ENCODE results near the gene SESN3. TPM values are rescaled to one million over a fixed set of nuclear protein-coding genes. Genes with fewer than 3 reads are reported as not detected.

The SESN3 gene
- total and polyA plus RNA-seq, 5 experiments from 2014 or later: 1.3 to 86.2 (median 1.8) TPM

DNA sequence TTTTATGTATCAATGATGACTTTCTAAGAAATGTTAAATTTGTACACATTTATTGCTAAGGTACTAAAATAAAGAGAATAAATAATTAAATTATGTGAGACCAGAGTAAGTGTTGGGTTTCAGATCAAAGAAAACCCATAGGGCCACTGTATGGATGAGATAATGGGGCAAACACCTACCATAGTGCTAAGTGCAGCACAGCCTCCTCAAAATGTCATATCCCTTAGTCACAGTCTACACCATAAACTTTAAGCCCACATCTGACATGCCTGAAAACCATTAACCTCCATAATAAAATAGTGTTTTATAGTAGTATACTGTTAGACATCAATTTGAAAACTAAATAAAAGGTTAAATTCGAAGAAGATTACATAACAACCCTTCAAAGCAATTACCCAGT lies 37.5 kb downstream of the SESN3 start:
- Mint-ChIP-seq H3K27me3 (no peaks in the 10 kb centered on the region), H3K4me1 (peaks cover 12 to 31% (median 22%) of the 10 kb centered on the region in 4 donors), H3K4me3 (no peak overlapping the region), H3K9me3 (no peaks in the 10 kb centered on the region), H3K27ac (peak overlapping the region in 1 of 10 donors; percentile 41), H3K36me3 (peaks cover 6 to 34% (median 34%) of the 10 kb centered on the region in 3 donors)
- POLR2A ChIA-PET: no interaction called here
- ATAC-seq (no peak), DNase-seq (no peak)

DNA sequence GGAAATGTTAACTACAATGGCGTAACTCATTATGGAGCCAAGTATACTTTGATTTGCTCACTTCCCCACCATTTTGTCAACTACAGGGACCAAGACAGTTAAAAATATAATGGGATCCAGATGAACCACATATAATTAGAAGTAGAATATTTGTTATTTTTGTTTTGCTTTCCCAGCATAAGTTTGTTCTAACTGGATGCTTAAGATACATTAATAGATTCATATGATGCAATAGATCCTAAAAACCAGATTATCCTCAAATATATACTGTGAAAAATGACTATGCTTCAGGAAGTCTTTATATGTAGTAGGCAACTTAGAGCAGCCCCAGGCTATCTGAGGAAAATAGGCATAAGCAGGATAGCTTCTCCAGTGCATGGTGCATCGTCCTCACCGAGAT lies 38.3 kb downstream of the SESN3 start:
- H3K9me3 Mint-ChIP-seq: no peaks in the 10 kb centered on the region
- peaks cover 9 to 30% (median 20%) of the 10 kb centered on the region in 4 donors for H3K4me1 Mint-ChIP-seq
- H3K36me3 Mint-ChIP-seq: peaks cover 7 to 38% (median 36%) of the 10 kb centered on the region in 3 donors
- H3K4me3 Mint-ChIP-seq: no peak overlapping the region
- POLR2A ChIA-PET: no interaction called here
- no peak overlapping the region for H3K27ac Mint-ChIP-seq
- no peaks in the 10 kb centered on the region for H3K27me3 Mint-ChIP-seq
- no peak for ATAC-seq
- DNase-seq: no peak

DNA sequence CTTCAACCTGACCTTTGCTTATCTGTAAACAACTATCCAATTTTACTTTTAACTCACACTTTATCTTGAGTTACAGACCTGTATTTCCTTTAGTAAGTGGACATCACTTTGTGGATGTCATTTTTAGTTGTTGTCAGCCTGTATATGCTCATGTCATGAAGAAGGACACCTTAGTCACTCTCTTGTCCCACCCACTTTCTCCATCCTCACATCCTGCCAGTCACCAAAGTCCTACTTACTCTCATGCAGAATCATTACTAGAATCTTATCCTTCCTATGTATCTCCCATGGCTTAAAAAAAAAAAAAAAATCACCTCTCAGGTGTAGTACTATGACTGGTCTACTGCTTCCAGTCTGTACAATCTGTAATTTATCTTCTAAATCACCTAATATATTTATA lies 43.3 kb downstream of the SESN3 start:
- H3K4me3 Mint-ChIP-seq: no peak overlapping the region
- POLR2A ChIA-PET: no interaction called here
- H3K36me3 Mint-ChIP-seq: peaks cover 8 to 54% (median 54%) of the 10 kb centered on the region in 3 donors
- no peak for ATAC-seq
- no peaks in the 10 kb centered on the region for H3K9me3 Mint-ChIP-seq
- peak overlapping the region in 1 of 10 donors; percentile 17 for H3K27ac Mint-ChIP-seq
- no peak for DNase-seq
- H3K4me1 Mint-ChIP-seq: peaks cover 6 to 16% (median 12%) of the 10 kb centered on the region in 4 donors
- H3K27me3 Mint-ChIP-seq: no peaks in the 10 kb centered on the region

DNA sequence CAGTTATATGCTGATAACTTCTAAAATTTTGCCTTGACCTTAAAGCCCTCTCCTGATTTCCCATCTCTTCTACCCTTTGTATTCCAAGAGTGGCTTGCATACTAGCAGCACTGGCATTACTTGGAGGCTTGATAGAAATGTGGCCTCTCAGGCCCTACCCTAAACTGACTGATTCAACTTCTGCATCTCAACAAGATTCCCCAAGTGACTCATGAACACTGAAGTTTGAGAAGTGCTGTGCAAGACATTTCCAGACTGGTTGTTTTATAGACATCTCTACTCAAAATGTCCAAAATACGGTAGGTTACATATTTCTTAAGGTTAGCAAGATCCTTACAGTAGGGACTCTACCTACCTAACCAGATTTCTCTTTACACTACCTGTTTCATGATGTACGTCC lies 48.6 kb downstream of the SESN3 start:
- Mint-ChIP-seq H3K9me3 (no peaks in the 10 kb centered on the region), H3K4me1 (peaks cover 2 to 10% (median 7%) of the 10 kb centered on the region in 4 donors), H3K4me3 (no peak overlapping the region), H3K36me3 (peaks cover 12 to 45% (median 34%) of the 10 kb centered on the region in 3 donors), H3K27me3 (no peaks in the 10 kb centered on the region), H3K27ac (peak overlapping the region in 2 of 10 donors; percentile 16 to 70)
- ATAC-seq (no peak), DNase-seq (no peak)
- POLR2A ChIA-PET: no interaction called here

DNA sequence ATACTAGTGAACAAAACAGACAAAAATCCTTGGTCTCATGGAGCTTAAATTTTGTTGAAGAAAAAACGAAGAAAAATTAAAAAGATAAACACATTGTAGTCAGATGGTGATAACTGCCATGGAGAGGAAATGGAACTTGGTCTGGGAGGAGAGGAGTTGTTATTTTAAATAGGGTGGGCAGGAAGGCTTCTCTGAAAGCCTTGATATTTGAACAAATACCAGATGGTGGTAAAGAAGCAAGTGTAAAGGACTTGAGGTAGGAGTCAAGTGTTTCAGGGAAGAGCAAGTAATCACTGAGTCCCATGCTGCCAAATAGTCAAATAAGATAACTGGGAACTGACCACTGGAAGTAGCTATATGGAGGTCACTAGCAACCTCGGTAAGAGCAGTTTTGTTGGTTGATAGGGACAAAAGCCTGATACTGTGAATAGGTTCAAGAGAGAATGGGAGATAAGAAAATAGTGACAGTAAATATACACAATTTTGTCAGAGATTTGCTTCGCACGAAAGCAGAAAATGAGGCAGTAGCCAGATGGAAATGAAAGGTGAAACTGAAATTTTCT lies 55.1 kb downstream of the SESN3 start:
- peak overlapping the region in 3 of 10 donors; percentile 3 to 15 (median 11) for H3K27ac Mint-ChIP-seq
- POLR2A ChIA-PET: no interaction called here
- no peak for ATAC-seq
- H3K27me3 Mint-ChIP-seq: no peaks in the 10 kb centered on the region
- H3K36me3 Mint-ChIP-seq: peaks cover 7 to 62% (median 17%) of the 10 kb centered on the region in 3 donors
- no peak overlapping the region for H3K4me3 Mint-ChIP-seq
- H3K4me1 Mint-ChIP-seq: no peaks in the 10 kb centered on the region
- DNase-seq: no peak
- H3K9me3 Mint-ChIP-seq: no peaks in the 10 kb centered on the region

DNA sequence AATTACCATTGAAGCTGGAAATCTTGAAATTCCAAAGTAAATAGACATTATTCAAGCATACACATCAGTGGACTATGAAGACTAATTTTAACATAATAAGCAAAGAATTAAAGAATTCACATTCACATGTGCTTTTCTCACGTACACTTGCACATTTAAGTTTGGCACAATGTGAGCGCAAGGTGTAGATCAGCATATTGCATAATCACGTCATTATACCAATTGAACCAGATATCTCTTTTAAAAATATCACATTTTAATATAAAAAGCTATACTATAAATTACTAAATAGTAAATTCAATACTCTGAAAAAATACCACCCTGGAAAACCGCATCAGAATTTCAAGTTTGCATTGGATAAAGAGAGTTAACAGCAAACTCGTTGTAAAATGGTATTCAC lies 60.7 kb downstream of the SESN3 start:
- DNase-seq (no peak), ATAC-seq (no peak)
- Mint-ChIP-seq H3K4me3 (no peak overlapping the region), H3K27ac (peak overlapping the region in 1 of 10 donors; percentile 41), H3K4me1 (no peaks in the 10 kb centered on the region), H3K9me3 (no peaks in the 10 kb centered on the region), H3K27me3 (no peaks in the 10 kb centered on the region), H3K36me3 (peaks cover 0 to 28% (median 4%) of the 10 kb centered on the region in 3 donors)
- POLR2A ChIA-PET: no interaction called here

DNA sequence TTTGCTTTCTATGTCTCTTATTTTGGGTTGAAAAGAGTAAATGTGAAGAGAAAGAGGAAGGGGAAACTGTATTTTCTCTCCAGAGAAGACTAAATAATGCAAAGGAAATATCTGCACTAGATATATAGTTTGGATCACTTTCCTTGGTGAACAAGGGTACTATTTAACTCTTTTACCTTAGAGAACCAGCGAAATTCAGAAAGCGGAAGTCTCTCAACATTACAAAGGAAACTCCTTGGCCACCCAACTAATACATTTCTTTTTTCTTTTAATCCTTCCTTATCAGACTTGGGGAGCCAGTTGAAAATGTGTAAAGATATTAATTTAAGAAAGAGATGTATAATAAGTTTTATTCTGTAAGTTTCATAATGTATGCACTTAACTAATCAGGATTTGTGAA lies 64.2 kb downstream of the SESN3 start:
- H3K27ac Mint-ChIP-seq: no peak overlapping the region
- DNase-seq: no peak
- H3K36me3 Mint-ChIP-seq: peaks cover 0 to 11% (median 8%) of the 10 kb centered on the region in 3 donors
- no peaks in the 10 kb centered on the region for H3K27me3 Mint-ChIP-seq
- H3K4me3 Mint-ChIP-seq: no peak overlapping the region
- ATAC-seq: no peak
- H3K4me1 Mint-ChIP-seq: peaks cover 0 to 14% (median 10%) of the 10 kb centered on the region in 4 donors
- POLR2A ChIA-PET: interaction anchor here (0.7 kb wide), 1 partner anchor 65 kb away, joined by 3 read pairs; no protein-coding TSS in a partner anchor
- H3K9me3 Mint-ChIP-seq: no peaks in the 10 kb centered on the region

DNA sequence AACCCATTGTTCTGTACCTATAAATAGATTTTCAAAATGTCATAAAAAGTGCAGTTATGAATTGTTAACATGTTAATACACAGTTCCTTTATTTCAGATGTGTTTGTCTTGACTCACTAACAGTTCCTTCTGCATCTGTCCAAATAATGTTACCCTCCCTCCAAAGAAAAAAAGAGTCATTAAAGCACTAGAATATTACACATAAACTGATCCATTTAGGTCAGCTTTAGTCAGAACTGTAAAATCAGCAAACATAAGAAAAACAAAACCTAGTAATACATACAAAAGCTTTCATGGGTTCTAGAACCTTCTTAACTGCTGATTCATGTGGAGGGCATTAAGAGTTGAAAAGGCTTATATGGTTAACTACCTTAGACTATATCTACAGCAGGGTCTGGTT lies 65.4 kb downstream of the SESN3 start:
- POLR2A ChIA-PET: no interaction called here
- Mint-ChIP-seq H3K27me3 (no peaks in the 10 kb centered on the region), H3K27ac (peak overlapping the region in 2 of 10 donors; percentile 15 to 21), H3K36me3 (peaks cover 0 to 8% (median 1%) of the 10 kb centered on the region in 3 donors), H3K4me3 (no peak overlapping the region), H3K9me3 (no peaks in the 10 kb centered on the region), H3K4me1 (peaks cover 0 to 14% (median 10%) of the 10 kb centered on the region in 4 donors)
- no peak for DNase-seq
- ATAC-seq: no peak

DNA sequence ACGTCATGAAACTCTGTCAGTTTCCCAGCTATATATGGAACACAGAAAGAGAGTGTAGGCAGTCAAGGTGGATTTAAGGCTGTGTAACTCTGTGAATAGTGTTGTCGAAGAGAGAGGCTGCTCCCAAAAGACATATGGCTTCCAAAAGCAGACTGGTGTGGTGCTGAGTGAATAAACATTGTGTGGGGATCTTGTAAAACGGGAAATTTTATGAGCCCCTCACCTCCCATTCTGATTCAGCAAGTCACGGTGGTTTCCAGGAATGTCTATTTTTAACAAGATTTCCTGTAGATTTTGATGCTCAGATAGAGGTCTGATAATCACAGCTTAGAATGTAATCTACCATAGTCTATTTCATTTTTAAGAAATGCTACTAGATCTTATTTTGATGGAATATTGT lies 67.9 kb downstream of the SESN3 start:
- Mint-ChIP-seq H3K4me3 (no peak overlapping the region), H3K4me1 (peaks cover 4 to 21% (median 18%) of the 10 kb centered on the region in 4 donors), H3K27ac (peak overlapping the region in 3 of 10 donors; percentile 5 to 72 (median 44)), H3K36me3 (peaks cover 0 to 12% (median 0%) of the 10 kb centered on the region in 3 donors), H3K9me3 (no peaks in the 10 kb centered on the region), H3K27me3 (no peaks in the 10 kb centered on the region)
- DNase-seq (no peak), ATAC-seq (no peak)
- POLR2A ChIA-PET: no interaction called here

DNA sequence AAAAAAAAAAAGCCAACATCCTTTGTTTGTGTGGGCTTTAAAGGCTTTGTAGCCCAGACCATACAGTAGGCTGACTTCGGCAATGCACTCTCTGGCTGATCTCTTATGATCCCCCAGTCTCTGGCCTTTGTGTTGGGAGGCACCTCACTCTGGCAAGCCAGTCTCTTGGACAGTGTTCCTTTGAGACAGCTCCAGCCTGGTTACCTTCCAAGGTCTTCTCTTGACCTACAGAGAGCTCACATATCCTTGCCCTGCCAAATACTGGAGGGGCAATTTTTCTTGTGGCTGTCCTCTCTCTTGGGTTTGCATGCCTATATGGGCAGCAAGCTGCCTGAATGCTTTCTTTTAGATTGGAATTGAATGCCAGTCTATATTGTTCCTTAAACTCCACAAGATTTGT lies 69.8 kb downstream of the SESN3 start:
- H3K27me3 Mint-ChIP-seq: no peaks in the 10 kb centered on the region
- no peaks in the 10 kb centered on the region for H3K9me3 Mint-ChIP-seq
- peaks cover 0 to 12% (median 0%) of the 10 kb centered on the region in 3 donors for H3K36me3 Mint-ChIP-seq
- H3K4me1 Mint-ChIP-seq: peaks cover 11 to 30% (median 27%) of the 10 kb centered on the region in 4 donors
- POLR2A ChIA-PET: interaction anchor here (0.6 kb wide), 3 partner anchors 542 to 1032 kb away, joined by 3 to 4 read pairs (median 3); no protein-coding TSS in a partner anchor
- no peak for DNase-seq
- no peak overlapping the region for H3K4me3 Mint-ChIP-seq
- H3K27ac Mint-ChIP-seq: peak overlapping the region in 2 of 10 donors; percentile 13 to 43
- ATAC-seq: no peak

DNA sequence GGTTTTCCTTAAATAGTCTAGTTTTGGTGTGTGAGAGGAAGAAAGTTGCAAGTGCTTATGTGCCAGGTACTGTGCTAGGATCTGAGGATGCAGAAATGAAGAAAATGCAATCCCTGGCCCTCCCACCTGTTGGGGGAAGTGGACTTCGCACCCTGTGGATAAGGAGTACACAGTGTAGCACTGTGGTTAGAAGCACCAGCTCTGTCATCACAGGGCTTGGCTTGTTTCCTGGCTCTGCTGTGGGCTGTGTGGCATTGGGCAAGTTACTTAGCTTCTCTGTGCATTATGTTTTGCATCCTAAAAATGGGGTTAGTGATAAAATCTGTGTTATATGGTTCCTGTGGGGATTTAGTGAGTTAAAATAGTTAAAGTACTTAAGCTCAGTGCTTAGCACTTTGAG lies 73.2 kb downstream of the SESN3 start:
- H3K27me3 Mint-ChIP-seq: no peaks in the 10 kb centered on the region
- H3K27ac Mint-ChIP-seq: peak overlapping the region in 7 of 10 donors; percentile 7 to 85 (median 61)
- ATAC-seq: no peak
- peaks cover 21 to 44% (median 35%) of the 10 kb centered on the region in 4 donors for H3K4me1 Mint-ChIP-seq
- peaks cover 0 to 5% (median 2%) of the 10 kb centered on the region in 3 donors for H3K36me3 Mint-ChIP-seq
- no peaks in the 10 kb centered on the region for H3K9me3 Mint-ChIP-seq
- POLR2A ChIA-PET: interaction anchor here (10.6 kb wide), 1 partner anchor 73 kb away, joined by 71 read pairs; the partner anchor contains the start of gene SESN3
- no peak overlapping the region for H3K4me3 Mint-ChIP-seq
- DNase-seq: no peak

DNA sequence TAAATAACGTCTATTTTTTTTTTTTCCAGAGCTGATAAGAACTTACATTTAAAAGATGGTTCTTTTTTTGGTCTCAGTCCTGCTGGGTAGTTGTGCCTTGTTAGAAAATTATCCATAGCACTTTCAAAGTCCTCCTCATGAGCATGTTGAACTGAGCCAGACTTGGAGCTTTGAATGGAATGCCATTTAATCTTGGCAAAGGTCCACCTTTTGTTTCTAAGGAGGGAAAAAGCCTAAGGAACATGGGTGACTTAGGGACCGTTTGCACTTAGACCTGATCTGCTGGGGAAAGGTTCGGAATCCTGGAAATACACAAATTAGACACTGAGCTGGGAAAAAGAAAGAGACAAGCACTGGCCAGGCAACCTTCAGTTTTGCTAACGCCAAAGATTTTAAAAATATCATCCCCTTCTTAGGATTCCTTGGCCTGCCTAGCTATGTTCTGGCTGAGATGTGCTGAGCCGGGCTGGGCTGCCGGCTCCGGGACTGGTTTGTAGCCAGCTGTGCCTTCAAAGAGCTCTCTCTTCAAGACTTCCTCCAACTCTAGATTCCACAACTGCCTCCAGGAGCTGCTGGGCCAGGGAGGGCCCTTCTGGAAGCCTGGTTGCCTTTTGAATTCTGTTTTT lies 74.0 kb downstream of the SESN3 start:
- no peak for DNase-seq
- no peaks in the 10 kb centered on the region for H3K9me3 Mint-ChIP-seq
- H3K4me3 Mint-ChIP-seq: no peak overlapping the region
- peaks cover 0 to 5% (median 2%) of the 10 kb centered on the region in 3 donors for H3K36me3 Mint-ChIP-seq
- H3K27me3 Mint-ChIP-seq: no peaks in the 10 kb centered on the region
- POLR2A ChIA-PET: interaction anchor here (0.6 to 10.6 kb wide), 3 partner anchors 73 to 548 kb away, joined by 4 to 71 read pairs (median 4); partner anchors contain the start of gene SESN3
- no peak for ATAC-seq
- peaks cover 23 to 48% (median 40%) of the 10 kb centered on the region in 4 donors for H3K4me1 Mint-ChIP-seq
- H3K27ac Mint-ChIP-seq: peak overlapping the region in 4 of 10 donors; percentile 31 to 85 (median 64)

DNA sequence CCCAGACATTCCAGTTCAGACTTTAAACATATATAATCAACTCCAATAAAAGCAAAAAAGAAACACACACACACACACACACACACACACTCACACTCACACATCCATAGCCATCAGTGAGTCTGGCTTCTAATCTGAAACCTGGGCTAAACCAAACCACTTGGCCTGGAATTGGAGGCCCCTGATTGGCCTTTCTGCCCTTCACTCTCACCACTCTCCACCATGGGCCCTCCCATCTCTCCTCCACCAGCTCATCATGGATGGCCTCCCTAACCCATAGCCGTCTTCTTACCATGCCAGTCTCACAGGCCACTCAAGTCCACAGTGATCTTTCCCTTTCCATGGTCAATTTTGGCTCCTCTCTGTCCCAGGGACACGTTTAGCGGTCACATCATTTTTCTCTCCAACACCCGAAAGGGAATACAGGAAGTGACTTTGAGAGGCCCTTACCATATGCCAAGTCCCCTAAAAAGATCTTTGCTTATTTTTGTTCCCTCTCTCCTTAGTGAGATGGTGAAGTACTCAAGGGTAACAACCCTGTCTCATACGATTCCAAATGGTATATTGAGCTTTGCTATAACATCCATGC lies 74.8 kb downstream of the SESN3 start:
- no peaks in the 10 kb centered on the region for H3K27me3 Mint-ChIP-seq
- ATAC-seq (no peak), DNase-seq (no peak)
- H3K36me3 Mint-ChIP-seq: peaks cover 0 to 5% (median 2%) of the 10 kb centered on the region in 3 donors
- H3K9me3 Mint-ChIP-seq: no peaks in the 10 kb centered on the region
- no peak overlapping the region for H3K4me3 Mint-ChIP-seq
- peaks cover 28 to 54% (median 46%) of the 10 kb centered on the region in 4 donors for H3K4me1 Mint-ChIP-seq
- POLR2A ChIA-PET: interaction anchor here (0.7 to 10.6 kb wide), 3 partner anchors 74 to 559 kb away, joined by 3 to 71 read pairs (median 4); partner anchors contain the start of gene SESN3
- peak overlapping the region in 3 of 10 donors; percentile 31 to 66 (median 64) for H3K27ac Mint-ChIP-seq

Measured in naive thymus-derived CD8-positive, alpha-beta T cell (primary cell).